GM18870 (cell line): Measurements from ENCODE around the gene ACYP2.

Experiments used
- ATAC-seq: cut with Tn5 transposase; IDR thresholded peaks from one replicate; pipeline ENCODE4 v1.9.1; 2021; ENCODE audit warnings: moderate library complexity; ENCODE audit not compliant: unreplicated experiment

ACYP2 gene

DNA sequence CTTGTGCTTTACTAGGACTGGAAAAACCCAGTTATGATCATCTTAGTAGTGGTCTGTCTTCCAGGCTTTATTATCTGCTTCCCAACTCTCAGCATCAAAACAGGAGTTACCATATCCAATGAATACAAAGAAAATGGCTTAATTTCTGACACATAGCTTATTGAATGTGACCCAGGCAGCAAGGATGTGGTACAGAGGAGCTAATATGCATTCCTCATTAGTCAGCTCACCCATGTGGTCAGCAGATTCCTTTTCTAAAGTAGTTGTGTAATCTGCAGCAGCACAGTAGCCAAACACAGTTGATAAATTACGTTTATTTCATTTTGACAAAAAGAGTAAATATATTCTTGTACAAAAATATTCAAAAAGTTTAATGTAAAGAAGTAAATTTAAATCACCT lies 97.0 kb downstream of the ACYP2 start:
- no peak for ATAC-seq

GRCh38 chr2:54213082-54213481 lies 97.7 kb downstream of the ACYP2 start:
- ATAC-seq = no peak

GRCh38 chr2:54224997-54225396 lies 109.6 kb downstream of the ACYP2 start:
- no peak for ATAC-seq

DNA sequence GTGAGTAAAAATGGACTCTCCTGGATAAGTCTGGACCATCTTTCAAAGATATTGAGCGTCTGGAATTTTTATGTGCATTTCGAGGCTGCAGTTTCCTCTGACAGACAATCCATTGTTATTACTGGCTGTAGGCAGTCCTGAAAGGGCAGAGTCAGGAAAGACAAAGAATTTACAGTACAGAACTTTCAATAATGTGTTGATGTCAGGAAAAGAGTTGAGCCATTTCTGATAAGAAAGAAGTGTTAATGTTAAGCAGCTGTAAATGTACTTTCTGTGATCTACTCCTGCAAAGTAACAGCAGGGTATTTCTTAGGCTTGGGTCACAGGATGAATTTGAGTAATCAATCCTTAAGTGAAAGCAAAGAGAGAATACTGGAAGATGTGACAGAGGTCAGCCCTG lies 110.8 kb downstream of the ACYP2 start:
- ATAC-seq = no peak

DNA sequence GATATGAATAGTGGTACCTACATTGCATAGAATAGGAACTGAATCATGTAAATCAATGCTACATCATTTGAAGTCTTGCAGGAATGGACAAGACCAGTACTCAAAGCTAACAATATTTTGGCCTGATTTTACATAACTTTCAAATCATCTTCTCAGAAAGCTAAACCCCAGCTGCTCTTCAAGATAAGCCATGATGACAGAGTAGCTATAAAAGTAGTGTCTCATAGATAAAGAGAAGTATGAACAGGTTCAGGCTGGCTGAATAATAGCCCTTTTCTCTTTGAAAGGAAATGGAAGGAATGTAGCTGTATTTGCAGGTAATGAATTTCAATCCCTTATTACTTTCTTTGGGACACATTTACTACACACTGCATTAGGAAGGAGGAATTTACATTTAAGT lies 112.4 kb downstream of the ACYP2 start:
- ATAC-seq = no peak

GRCh38 chr2:54228945-54229344 lies 113.5 kb downstream of the ACYP2 start:
- no peak for ATAC-seq

DNA sequence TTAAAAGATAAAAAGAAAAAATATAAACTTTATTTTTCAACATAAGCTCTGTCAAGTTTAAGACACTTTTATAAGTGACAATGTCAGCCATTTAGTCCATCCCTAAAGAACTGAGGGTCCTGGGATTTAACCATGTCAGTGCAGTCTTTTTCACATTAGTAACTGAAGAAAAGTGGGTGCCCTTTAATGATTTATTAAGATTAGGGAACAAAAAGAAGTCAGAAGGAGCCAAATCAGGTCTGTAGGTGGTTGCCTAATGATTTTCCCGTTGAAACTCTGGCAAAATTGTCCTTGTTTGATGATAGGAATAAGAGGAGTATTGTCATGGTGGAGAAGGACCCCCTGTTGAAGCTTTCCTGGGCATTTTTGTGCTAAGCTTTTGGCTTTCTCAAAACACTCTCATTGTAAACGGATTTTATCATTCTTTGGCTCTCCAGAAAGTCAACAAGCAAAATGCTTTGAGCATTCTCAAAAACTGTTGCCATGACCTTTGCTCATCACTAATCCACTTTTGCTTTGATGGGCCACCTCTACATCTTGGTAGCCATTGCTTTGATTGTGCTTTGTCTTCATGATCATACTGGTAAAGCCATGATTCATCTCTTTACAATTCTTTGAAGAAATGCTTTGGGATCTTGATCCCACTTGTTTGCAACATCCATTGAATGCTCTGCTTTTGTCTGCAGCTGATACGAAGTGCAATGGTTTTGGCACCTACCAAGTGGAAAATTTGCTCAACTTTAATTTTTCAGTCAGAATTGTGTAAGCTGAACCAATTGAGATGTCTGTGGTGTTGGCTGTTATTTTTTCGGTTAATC lies 118.6 kb downstream of the ACYP2 start:
- no peak for ATAC-seq

- ATAC-seq = no peak
Measured at GRCh38 chr2:54237428-54237827, 122.0 kb downstream of the ACYP2 start.

DNA sequence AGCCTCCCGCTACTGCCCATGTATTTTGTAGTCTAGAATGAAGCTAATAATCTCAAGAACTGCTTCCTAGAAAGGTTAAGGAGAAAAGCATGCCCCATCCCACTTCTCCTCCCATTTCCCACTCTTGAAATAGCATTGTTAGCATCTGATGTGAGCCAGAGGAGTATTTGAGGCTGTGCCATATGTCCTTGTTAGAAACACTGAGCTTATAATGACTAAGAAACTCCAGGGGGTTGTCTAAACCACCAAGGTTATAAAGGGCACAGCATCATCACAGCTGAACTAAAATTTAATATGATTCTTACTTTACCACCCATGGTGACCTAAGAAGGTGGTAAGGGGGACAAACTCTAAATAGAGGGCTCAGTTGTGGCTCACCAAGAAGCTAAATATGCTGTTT lies 124.0 kb downstream of the ACYP2 start:
- no peak for ATAC-seq

- ATAC-seq = no peak
Measured at GRCh38 chr2:54240515-54241469, 125.4 kb downstream of the ACYP2 start.

GRCh38 chr2:54247115-54247514 lies 131.7 kb downstream of the ACYP2 start:
- ATAC-seq = no peak

DNA sequence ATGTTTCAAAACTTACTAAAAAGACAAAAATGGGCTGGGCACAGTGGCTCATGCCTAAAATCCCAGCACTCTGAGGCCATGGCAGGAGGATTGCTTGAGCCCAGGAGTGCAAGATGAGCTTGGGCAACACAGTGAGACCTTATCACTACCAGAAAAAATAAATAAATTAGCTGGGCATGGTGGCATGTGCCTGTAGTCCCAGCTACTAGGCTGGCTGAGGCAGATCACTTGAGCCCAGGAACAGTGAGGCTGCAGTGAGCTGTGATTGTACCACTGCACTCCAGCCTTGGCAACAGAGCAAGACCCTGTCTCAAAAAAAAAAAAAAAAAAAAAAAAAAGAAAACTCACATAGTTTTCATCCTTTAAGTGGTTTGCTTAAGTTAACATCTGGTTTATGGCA lies 134.2 kb downstream of the ACYP2 start:
- no peak for ATAC-seq

DNA sequence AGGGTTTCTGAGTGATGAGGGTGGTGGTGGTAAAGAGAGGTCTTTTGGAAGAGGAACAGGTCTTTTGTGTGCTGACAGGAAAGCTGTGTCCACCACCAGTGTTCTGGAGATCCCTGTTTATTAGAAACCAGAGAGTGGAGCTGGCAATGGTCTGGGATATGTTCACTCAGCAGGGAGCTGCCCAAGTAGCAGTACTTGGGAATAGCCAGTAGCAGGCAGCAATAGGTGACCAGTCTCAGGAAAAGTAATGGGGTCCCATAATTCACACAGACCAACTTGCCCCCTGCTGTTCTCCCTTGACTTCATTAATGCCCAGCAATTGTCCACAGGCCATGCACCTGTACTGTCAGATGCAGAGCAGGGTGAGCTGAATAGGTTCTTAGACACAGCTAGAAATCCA lies 138.8 kb downstream of the ACYP2 start:
- no peak for ATAC-seq

DNA sequence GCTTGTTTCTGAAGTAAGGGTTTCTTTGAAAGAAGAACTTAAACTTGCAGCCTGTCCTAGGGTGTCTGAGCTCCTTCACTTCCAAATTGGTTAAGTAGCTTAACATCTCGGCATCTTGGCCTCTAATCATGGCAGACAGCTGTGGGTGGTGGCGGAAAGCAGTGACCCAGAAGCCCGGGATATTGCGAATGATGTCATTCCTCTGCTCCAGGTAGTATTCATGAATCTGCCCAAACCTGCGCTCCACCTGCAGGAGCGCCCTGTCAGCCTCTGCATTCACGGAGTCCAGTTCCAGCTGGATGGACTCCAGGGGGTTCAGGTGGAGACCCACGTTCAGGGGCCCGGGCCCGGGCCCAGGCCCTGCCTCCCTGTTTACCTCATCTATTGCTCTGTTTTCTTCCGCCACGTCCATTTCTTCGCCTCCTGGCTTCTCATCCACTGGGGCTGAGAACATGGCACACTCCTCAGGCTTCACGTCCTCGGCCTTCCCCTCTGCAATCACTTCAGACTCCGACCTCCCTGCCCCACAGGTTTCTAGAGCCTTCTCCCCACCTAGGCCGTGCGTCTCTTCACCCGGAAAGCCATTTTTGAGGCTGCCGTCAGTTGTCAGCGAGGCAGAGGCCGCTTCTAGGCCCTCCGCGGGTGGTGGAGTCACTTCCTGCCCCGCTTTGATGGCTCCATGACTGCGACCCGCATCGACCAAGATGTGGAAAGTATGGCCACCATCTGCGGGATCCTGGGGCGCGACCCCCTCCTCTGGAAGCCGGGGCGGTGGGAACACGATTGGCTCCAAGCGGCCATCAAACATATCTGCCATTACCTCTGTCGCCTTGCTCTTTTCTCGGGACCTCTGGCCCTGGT lies 140.0 kb downstream of the ACYP2 start:
- no peak for ATAC-seq

DNA sequence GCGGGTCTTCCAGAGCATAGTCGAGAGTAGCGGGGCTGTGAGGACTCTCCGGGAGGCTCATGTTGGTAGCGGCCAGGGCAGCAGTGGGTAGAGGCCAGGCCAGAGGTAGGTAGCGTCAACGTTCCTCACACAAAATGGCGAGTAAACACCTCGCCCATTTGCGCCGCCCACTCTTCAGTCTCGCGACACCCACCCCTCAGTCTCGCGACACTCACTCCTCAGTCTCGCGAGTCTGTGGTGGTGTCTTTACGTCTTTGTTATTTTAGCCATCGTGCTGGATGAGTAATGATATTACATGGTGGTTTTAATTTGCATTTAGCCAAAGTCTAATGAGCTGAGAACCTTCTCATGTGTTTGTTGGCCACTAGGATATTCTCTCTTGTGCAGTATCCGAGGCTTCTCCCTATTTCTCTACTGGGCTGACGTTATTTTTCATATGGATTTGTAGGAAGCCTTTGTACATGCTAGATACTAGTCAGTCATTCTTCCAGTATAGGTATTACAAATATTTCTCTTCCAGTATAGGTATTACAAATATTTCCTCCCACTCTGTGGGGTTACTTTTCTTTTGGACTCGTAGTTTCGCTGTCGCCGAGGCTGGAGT lies 140.8 kb downstream of the ACYP2 start, which contains the start of gene TSPYL6:
TSPYL6 (minus strand) TSS at position 139 of the 604 bp plus-strand sequence; CDS start at position 61, 78 bp downstream.
- no peak for ATAC-seq

GRCh38 chr2:54258166-54258565 lies 142.8 kb downstream of the ACYP2 start:
- no peak for ATAC-seq

DNA sequence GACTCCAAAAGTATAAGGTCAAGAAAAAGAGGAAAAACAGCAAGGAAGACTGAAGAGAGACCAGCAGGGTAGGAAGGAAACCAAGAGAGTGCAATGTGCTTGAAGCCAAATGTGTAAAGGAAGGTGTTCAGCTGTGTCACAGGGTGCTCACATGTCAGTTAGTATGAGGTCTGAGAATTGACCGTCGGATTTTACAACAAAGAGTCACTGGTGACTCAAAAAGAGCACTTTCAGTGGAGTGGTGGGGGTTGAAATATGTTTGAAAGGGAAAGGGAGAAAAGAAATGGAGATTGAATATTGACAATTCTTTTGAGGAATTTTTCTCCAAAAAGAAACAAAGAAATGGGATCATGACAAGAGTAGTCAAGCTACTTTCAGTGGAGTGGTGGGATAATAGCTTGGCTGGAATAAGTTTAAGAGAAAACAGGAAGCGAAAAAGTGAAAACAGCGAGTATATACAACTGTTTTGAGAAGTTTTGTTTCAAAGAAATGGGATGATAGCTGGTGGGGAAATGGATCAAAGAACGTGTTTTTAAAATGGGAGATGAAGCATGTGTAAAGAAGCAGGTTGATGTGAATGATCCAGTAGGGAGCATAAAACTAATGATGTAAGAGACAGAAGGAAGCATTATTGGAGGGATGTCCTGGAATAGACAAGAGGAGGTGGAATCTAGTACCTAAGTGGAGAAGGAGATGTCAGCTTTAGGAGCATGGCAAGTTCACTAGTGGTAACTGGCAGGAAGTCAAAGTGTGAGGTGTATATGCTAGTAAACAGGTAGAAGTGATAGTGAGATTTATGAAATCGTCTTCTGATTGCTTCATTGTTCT lies 144.2 kb downstream of the ACYP2 start:
- peak; percentile 80 for ATAC-seq

DNA sequence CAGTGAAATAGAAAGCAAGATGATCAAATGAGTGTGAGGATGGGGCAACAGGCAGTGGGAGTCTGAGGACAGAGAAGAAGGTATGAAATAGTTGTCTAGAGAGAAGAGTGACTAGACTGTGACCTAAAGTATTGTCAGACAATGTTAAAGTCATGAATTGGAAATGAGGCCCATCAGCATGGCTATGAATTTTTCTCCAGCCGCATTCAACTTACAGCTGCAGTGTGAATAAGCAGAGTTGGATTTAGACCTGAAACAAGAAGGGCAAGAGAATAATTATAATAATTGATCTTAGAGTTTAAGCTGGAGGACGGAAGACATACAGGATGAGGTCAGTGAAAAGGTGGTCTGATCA lies 144.8 kb downstream of the ACYP2 start:
- ATAC-seq = no peak

DNA sequence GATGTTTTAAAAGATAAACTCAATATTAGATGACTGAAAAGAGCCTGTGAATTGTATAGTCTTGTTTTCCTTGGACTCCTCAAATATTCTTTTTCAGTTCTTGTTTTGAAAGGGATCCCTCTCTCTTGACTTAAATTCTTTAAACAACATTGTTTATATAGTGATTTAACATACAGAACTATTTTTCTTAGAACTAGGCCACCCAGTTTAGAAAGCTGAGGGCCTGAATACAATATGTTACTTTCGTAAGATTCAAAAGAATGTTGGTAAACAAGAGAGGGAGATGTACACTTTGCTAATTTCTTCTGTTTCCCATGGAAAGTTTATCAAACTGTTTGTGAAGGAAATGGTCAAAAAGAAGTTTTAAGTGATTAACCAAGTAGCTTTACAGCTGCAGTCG lies 146.1 kb downstream of the ACYP2 start:
- ATAC-seq = no peak
